Liver (tissue), 9 donors: ENCODE measurements around the gene ZNF765. TPM values are rescaled to one million over a fixed set of nuclear protein-coding genes. Genes with fewer than 3 reads are reported as not detected.
"Not testable (repeated sequence)": the region's sequence is repeated elsewhere in the genome, so short reads cannot be mapped to it uniquely, and the experiment has no call there.

ENCODE experiments used
- DNase-seq: peaks from one replicate; pipeline ENCODE4 v3.0.0-alpha.2; 2017; ENCODE audit warnings: low spot score
- H3K27ac ChIP-seq, 2 donors: one replicate each; pipeline ENCODE4 v1.7.0; 2013; ENCODE audit warnings: inconsistent platforms in 2 of 2, low read length in 2 of 2, control low read depth in 1 of 2, low read depth in 1 of 2, mild to moderate bottlenecking in 1 of 2
- H3K27me3 ChIP-seq, 4 donors: one replicate each; pipeline versions ENCODE4 v1.6.1 to v1.7.0; 2013; ENCODE audit warnings: low read length in 3 of 4, inconsistent platforms in 1 of 4, mild to moderate bottlenecking in 1 of 4, moderate library complexity in 1 of 4; ENCODE audit not compliant: control insufficient read depth in 4 of 4, insufficient read depth in 4 of 4
- H3K36me3 ChIP-seq, 4 donors: one replicate each; pipeline versions ENCODE4 v1.6.1 to v1.7.0; 2013; ENCODE audit warnings: low read length in 3 of 4, mild to moderate bottlenecking in 3 of 4, low read depth in 1 of 4, moderate library complexity in 1 of 4; ENCODE audit not compliant: control insufficient read depth in 4 of 4, insufficient read depth in 3 of 4
- H3K4me1 ChIP-seq, 4 donors: one replicate each; pipeline versions ENCODE4 v1.6.1 to v1.7.0; 2013; ENCODE audit warnings: low read length in 3 of 4, mild to moderate bottlenecking in 3 of 4, moderate library complexity in 1 of 4; ENCODE audit not compliant: control insufficient read depth in 4 of 4, insufficient read depth in 4 of 4
- H3K4me3 ChIP-seq, 3 donors: one replicate each; pipeline versions ENCODE4 v1.6.1 to v1.7.0; 2013; ENCODE audit warnings: low read length in 3 of 3, control low read depth in 1 of 3, low read depth in 1 of 3, mild to moderate bottlenecking in 1 of 3
- H3K9ac ChIP-seq, 2 donors: one replicate each; pipeline ENCODE4 v1.7.0; 2013; ENCODE audit warnings: low read length in 2 of 2, mild to moderate bottlenecking in 2 of 2, moderate library complexity in 2 of 2, control low read depth in 1 of 2, low read depth in 1 of 2
- H3K9me3 ChIP-seq, 4 donors: one replicate each; pipeline versions ENCODE4 v1.6.1 to v1.7.0; 2013; ENCODE audit warnings: low read length in 3 of 4; ENCODE audit not compliant: control insufficient read depth in 4 of 4
- FOXA1 ChIP-seq: IDR thresholded peaks from 2 replicates; pipeline ENCODE4 v1.6.1; 2016; ENCODE audit warnings: antibody characterized with exemption
- FOXA2 ChIP-seq: IDR thresholded peaks from 2 replicates; pipeline ENCODE4 v1.6.1; 2016; ENCODE audit warnings: antibody characterized with exemption
- GABPA ChIP-seq, 2 donors: IDR thresholded peaks in 1 of 2; conservative IDR thresholded peaks in 1 of 2; 2 replicates each; pipeline ENCODE4 v1.6.1; 2016; ENCODE audit warnings: antibody characterized with exemption in 2 of 2, mild to moderate bottlenecking in 1 of 2, moderate library complexity in 1 of 2
- HNF4G ChIP-seq: IDR thresholded peaks from 2 replicates; pipeline ENCODE4 v1.6.1; 2016; ENCODE audit warnings: antibody characterized with exemption
- JUND ChIP-seq, 2 donors: IDR thresholded peaks; 2 replicates each; pipeline ENCODE4 v1.6.1; 2016; ENCODE audit warnings: antibody characterized with exemption in 2 of 2
- SP1 ChIP-seq: IDR thresholded peaks from 2 replicates; pipeline ENCODE4 v1.6.1; 2018; ENCODE audit warnings: antibody characterized with exemption, mild to moderate bottlenecking
- YY1 ChIP-seq: IDR thresholded peaks from 2 replicates; pipeline ENCODE4 v1.6.1; 2016; ENCODE audit warnings: antibody characterized with exemption, mild to moderate bottlenecking
- WGBS: extraction: QIAGEN DNeasy Blood & Tissue Kit; methylation state at CpG from one replicate; pipeline ENCODE4 v1.1.7; 2013; 5-methylcytosine and 5-hydroxymethylcytosine counted together
- polyA plus RNA-seq, 2 donors: library from polyadenylated mRNA; stranded (reverse) in 1 of 2; unstranded in 1 of 2; fragments of 200-250 nt in 1 of 2; fragments of >200 nt in 1 of 2; fragmentation: Nextera tagmentation in 1 of 2; extraction: Ambion mirVana in 1 of 2; gene quantifications; one replicate each; pipeline versions ENCODE4 v1.2.1 to v1.2.3, GENCODE V29; 2013 to 2015
- total RNA-seq, 2 donors: library from RNA; depleted of rRNA; stranded (reverse); fragments of >200 nt; gene quantifications; one replicate each; pipeline ENCODE4 v1.2.3, GENCODE V29; 2014
- TF ChIP-seq, protein P1 (sequence below): fragments of 150-350 bp; IDR thresholded peaks from 2 replicates; pipeline ENCODE4 v1.5.1; 2017; ENCODE audit warnings: improper control_type of control experiment, low read depth, low read length; ENCODE audit not compliant: missing input control
- TF ChIP-seq, protein P2 (sequence below): IDR thresholded peaks from 2 replicates; pipeline ENCODE4 v1.6.1; 2016; ENCODE audit warnings: antibody characterized with exemption
- donor health status: healthy.
- donor health status: healthy.
- donor health status: healthy.
- donor health status: healthy.
- donor health status: healthy.

Gene ZNF765
- total and polyA plus RNA-seq, 4 donors: 1.3 to 8.5 (median 5.2) TPM

DNA sequence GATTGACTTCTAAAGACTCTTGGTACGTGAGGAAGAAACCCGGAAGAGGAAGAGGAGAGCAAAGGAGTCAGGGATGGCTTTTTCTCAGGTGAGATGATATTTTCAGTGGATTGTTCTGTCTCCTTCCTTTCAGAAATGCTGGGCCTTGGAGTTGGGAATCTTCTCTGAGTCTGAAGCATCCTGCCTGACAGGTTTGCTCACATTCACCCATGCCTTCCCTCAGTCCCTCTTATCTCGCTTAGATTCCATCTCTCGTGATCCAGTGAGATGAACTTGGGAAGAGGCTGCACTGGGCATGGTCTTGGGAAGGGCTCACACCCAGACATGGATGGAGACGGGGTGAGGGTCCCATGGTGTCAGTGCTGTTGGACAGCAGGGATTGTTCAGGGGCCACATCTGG is 52.2 kb downstream of the ZNF765 start:
- Histone ChIP-seq H3K36me3 (peaks cover 2 to 33% (median 15%) of the 10 kb centered on the region in 4 donors), H3K4me3 (peak overlapping the region in 1 of 3 donors; percentile 49), H3K9me3 (peaks cover 10 to 27% (median 14%) of the 10 kb centered on the region in 4 donors)
- not testable (repeated sequence) for H3K27me3 ChIP-seq, DNase-seq, H3K9ac ChIP-seq, H3K27ac ChIP-seq, H3K4me1 ChIP-seq
- 83% methylated on average over 5 of the region's 5 CpGs for WGBS

DNA sequence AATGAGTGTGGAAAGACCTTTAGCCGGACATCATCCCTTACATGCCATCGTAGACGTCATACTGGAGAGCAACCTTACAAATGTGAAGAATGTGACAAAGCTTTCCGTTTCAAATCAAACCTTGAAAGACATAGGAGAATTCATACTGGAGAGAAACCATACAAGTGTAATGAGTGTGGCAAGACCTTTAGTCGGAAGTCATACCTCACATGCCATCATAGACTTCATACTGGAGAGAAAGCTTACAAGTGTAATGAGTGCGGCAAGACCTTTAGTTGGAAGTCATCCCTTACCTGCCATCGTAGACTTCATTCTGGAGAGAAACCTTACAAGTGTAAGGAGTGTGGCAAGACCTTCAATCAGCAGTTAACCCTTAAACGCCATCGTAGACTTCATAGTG is 60.9 kb downstream of the ZNF765 start:
- H3K9ac ChIP-seq: no peak overlapping the region
- H3K27ac ChIP-seq: no peak overlapping the region
- peaks cover 7 to 40% (median 38%) of the 10 kb centered on the region in 4 donors for H3K36me3 ChIP-seq
- TF ChIP-seq, protein P1, sequence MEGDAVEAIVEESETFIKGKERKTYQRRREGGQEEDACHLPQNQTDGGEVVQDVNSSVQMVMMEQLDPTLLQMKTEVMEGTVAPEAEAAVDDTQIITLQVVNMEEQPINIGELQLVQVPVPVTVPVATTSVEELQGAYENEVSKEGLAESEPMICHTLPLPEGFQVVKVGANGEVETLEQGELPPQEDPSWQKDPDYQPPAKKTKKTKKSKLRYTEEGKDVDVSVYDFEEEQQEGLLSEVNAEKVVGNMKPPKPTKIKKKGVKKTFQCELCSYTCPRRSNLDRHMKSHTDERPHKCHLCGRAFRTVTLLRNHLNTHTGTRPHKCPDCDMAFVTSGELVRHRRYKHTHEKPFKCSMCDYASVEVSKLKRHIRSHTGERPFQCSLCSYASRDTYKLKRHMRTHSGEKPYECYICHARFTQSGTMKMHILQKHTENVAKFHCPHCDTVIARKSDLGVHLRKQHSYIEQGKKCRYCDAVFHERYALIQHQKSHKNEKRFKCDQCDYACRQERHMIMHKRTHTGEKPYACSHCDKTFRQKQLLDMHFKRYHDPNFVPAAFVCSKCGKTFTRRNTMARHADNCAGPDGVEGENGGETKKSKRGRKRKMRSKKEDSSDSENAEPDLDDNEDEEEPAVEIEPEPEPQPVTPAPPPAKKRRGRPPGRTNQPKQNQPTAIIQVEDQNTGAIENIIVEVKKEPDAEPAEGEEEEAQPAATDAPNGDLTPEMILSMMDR: no peak
- TF ChIP-seq GABPA (IDR thresholded peaks at IDR 0.05 in 1 of 2, conservative IDR thresholded peaks at IDR 0.05 in 1 of 2) (no peak), SP1 (no peak), YY1 (no peak), HNF4G (no peak)
- DNase-seq: no peak
- H3K27me3 ChIP-seq: no peaks in the 10 kb centered on the region
- H3K9me3 ChIP-seq: peaks cover 29 to 81% (median 45%) of the 10 kb centered on the region in 4 donors
- no peaks in the 10 kb centered on the region for H3K4me1 ChIP-seq
- WGBS: 97% methylated on average over 9 of the region's 9 CpGs
- H3K4me3 ChIP-seq: peak overlapping the region in 2 of 3 donors; percentile 1 to 38

DNA sequence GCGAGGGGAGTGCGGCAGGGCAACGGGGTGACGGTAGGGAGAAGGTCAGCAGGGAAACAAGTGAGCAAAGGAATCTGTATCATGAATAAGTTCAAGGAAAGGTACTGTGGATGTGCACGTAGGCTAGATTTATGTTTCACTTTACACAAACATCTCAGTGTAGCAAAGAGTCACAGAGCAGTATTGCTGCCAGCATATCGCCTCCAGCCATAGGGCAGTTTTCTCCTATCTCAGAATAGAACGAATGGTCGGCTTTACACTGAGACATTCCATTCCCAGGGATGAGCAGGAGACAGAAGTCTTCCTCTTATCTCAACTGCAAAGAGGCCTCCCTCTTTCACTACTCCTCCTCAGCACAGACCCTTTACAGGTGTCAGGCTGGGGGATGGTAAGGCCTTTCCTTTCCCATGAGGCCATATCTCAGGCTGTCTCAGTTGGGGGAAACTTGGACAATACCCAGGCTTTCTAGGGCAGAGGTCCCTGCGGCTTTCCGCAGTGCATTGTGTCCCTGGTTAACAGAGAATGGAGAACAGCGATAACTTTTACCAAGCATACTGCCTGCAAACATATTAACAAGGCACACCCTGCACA is 65.3 kb downstream of the ZNF765 start:
- H3K9ac ChIP-seq, H3K4me1 ChIP-seq, H3K4me3 ChIP-seq, H3K27ac ChIP-seq, H3K36me3 ChIP-seq, DNase-seq, H3K27me3 ChIP-seq: not testable (repeated sequence)
- WGBS: 23% methylated on average over 11 of the region's 11 CpGs
- H3K9me3 ChIP-seq: peaks cover 29 to 63% (median 42%) of the 10 kb centered on the region in 4 donors

- Histone ChIP-seq H3K27ac (no peak overlapping the region), H3K9ac (no peak overlapping the region), H3K4me1 (no peaks in the 10 kb centered on the region), H3K9me3 (peaks cover 23 to 52% (median 31%) of the 10 kb centered on the region in 4 donors), H3K36me3 (no peaks in the 10 kb centered on the region), H3K4me3 (no peak overlapping the region), H3K27me3 (no peaks in the 10 kb centered on the region)
- 86% methylated on average over 6 of the region's 6 CpGs for WGBS
- TF ChIP-seq, protein P1: no peak
- TF ChIP-seq JUND (IDR thresholded peaks at IDR 0.05): no peak
- TF ChIP-seq FOXA2: no peak
- TF ChIP-seq FOXA1: no peak
- TF ChIP-seq, protein P2, sequence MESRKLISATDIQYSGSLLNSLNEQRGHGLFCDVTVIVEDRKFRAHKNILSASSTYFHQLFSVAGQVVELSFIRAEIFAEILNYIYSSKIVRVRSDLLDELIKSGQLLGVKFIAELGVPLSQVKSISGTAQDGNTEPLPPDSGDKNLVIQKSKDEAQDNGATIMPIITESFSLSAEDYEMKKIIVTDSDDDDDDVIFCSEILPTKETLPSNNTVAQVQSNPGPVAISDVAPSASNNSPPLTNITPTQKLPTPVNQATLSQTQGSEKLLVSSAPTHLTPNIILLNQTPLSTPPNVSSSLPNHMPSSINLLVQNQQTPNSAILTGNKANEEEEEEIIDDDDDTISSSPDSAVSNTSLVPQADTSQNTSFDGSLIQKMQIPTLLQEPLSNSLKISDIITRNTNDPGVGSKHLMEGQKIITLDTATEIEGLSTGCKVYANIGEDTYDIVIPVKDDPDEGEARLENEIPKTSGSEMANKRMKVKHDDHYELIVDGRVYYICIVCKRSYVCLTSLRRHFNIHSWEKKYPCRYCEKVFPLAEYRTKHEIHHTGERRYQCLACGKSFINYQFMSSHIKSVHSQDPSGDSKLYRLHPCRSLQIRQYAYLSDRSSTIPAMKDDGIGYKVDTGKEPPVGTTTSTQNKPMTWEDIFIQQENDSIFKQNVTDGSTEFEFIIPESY: no peak
- no peak for DNase-seq
These were observed 66.9 kb downstream of the ZNF765 start for GRCh38 chr19:53461866-53462265.
